Fibroblast of lung (primary cell): ENCODE measurements around the gene SPINK4. TPM values are rescaled to one million over a fixed set of nuclear protein-coding genes. Genes with fewer than 3 reads are reported as not detected.

Source experiments
- DNase-seq, 2 donors: peaks; one replicate each; pipeline versions ENCODE4 v3.0.0 to v3.0.0-alpha.2; 2010; ENCODE audit warnings: low read depth in 2 of 2
- H2AFZ ChIP-seq: 2 replicates; pipeline ENCODE4 v1.5.1; 2012; ENCODE audit warnings: low read length, control low read depth, inconsistent platforms
- H3K27ac ChIP-seq: 2 replicates; pipeline ENCODE4 v1.5.1; 2011; ENCODE audit warnings: low read length, control low read depth; ENCODE audit not compliant: insufficient read depth
- H3K27me3 ChIP-seq: 2 replicates; pipeline ENCODE4 v1.5.1; 2011; ENCODE audit warnings: mild to moderate bottlenecking, low read length; ENCODE audit not compliant: control insufficient read depth, insufficient read depth
- H3K36me3 ChIP-seq: 2 replicates; pipeline ENCODE4 v1.5.1; 2011; ENCODE audit warnings: low read length; ENCODE audit not compliant: control insufficient read depth, insufficient read depth
- H3K4me1 ChIP-seq: 2 replicates; pipeline ENCODE4 v1.5.1; 2011; ENCODE audit warnings: low read length; ENCODE audit not compliant: control insufficient read depth, insufficient read depth; ENCODE audit errors: extremely low read depth
- H3K4me2 ChIP-seq: 2 replicates; pipeline ENCODE4 v1.5.1; 2011; ENCODE audit warnings: low read length, control low read depth; ENCODE audit not compliant: insufficient read depth; ENCODE audit errors: extremely low read depth
- H3K4me3 ChIP-seq, 4 experiments: fragments of 200-600 bp in 1 of 4; sonication (generic) in 1 of 4; replicated peaks in 1 of 4; 2 replicates each; pipeline ENCODE4 v1.5.1; 2011 to 2016; ENCODE audit warnings: low read length in 4 of 4, low read depth in 3 of 4, mild to moderate bottlenecking in 3 of 4, control low read depth in 2 of 4, inconsistent platforms in 1 of 4, mixed read lengths in 1 of 4; ENCODE audit not compliant: insufficient read depth in 1 of 4; ENCODE audit errors: control extremely low read depth in 1 of 4
- H3K79me2 ChIP-seq: 2 replicates; pipeline ENCODE4 v1.5.1; 2012; ENCODE audit warnings: mild to moderate bottlenecking, low read length, inconsistent platforms; ENCODE audit not compliant: control insufficient read depth, insufficient read depth
- H3K9ac ChIP-seq: 2 replicates; pipeline ENCODE4 v1.5.1; 2011; ENCODE audit warnings: mild to moderate bottlenecking, low read length, control low read depth; ENCODE audit not compliant: insufficient read depth
- H3K9me3 ChIP-seq: 2 replicates; pipeline ENCODE4 v1.5.1; 2012; ENCODE audit warnings: low read depth, low read length; ENCODE audit not compliant: control insufficient read depth, insufficient read depth
- H4K20me1 ChIP-seq: 2 replicates; pipeline ENCODE4 v1.5.1; 2011; ENCODE audit warnings: low read length; ENCODE audit not compliant: control insufficient read depth, insufficient read depth; ENCODE audit errors: extremely low read depth
- EZH2 ChIP-seq: IDR thresholded peaks from 2 replicates; pipeline ENCODE4 v1.5.1; 2012; ENCODE audit warnings: low read length, control low read depth, mild to moderate bottlenecking; ENCODE audit errors: missing control alignments
- polyA plus RNA-seq, 2 donors: library from polyadenylated mRNA; depleted of rRNA in 1 of 2; stranded (reverse) in 1 of 2; unstranded in 1 of 2; fragments of >200 nt; gene quantifications; 2 replicates each; pipeline ENCODE4 v1.2.1, GENCODE V29; 2011 to 2012; ENCODE audit warnings: missing spikeins in 1 of 2
- total RNA-seq: library from RNA; depleted of rRNA; stranded (reverse); fragments of >200 nt; gene quantifications from 2 replicates; pipeline ENCODE4 v1.2.1, GENCODE V29; 2014
- TF ChIP-seq, protein P1 (sequence below), 2 donors: IDR thresholded peaks in 1 of 2; conservative IDR thresholded peaks in 1 of 2; 1 replicate in 1 of 2; 2 replicates in 1 of 2; pipeline ENCODE4 v1.5.1; 2011 to 2012; ENCODE audit warnings: low read length in 2 of 2, control low read depth in 1 of 2, inconsistent platforms in 1 of 2, low read depth in 1 of 2, mild to moderate bottlenecking in 1 of 2

SPINK4 gene
- total and polyA plus RNA-seq, 2 donors (not counting 1 experiment from before 2014, with no cell fraction given) = not detected

GRCh38 chr9:33291901-33292300 is 51.9 kb downstream of the SPINK4 start:
- Histone ChIP-seq H4K20me1 (no peaks in the 10 kb centered on the region), H3K36me3 (peaks cover 5% of the 10 kb centered on the region), H3K4me2 (no peak overlapping the region), H3K9ac (no peak overlapping the region), H2AFZ (no peak overlapping the region), H3K27ac (peak overlapping the region; percentile 100), H3K4me3 (peak overlapping the region in 1 of 4 experiments; percentile 18), H3K4me1 (peaks cover 3% of the 10 kb centered on the region), H3K9me3 (no peaks in the 10 kb centered on the region), H3K27me3 (no peaks in the 10 kb centered on the region), H3K79me2 (peaks cover 50% of the 10 kb centered on the region)
- TF ChIP-seq, protein P1, sequence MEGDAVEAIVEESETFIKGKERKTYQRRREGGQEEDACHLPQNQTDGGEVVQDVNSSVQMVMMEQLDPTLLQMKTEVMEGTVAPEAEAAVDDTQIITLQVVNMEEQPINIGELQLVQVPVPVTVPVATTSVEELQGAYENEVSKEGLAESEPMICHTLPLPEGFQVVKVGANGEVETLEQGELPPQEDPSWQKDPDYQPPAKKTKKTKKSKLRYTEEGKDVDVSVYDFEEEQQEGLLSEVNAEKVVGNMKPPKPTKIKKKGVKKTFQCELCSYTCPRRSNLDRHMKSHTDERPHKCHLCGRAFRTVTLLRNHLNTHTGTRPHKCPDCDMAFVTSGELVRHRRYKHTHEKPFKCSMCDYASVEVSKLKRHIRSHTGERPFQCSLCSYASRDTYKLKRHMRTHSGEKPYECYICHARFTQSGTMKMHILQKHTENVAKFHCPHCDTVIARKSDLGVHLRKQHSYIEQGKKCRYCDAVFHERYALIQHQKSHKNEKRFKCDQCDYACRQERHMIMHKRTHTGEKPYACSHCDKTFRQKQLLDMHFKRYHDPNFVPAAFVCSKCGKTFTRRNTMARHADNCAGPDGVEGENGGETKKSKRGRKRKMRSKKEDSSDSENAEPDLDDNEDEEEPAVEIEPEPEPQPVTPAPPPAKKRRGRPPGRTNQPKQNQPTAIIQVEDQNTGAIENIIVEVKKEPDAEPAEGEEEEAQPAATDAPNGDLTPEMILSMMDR (conservative IDR thresholded peaks at IDR 0.05 in 1 of 2, IDR thresholded peaks at IDR 0.05 in 1 of 2; ENCODE audit: low read depth in 1 of 2, low read length in 2 of 2) = no peak
- TF ChIP-seq EZH2 = no peak
- DNase-seq = no peak

GRCh38 chr9:33293782-33294181 is 53.8 kb downstream of the SPINK4 start:
- Histone ChIP-seq H3K27me3 (no peaks in the 10 kb centered on the region), H3K79me2 (peaks cover 64% of the 10 kb centered on the region), H3K27ac (no peak overlapping the region), H3K9ac (no peak overlapping the region), H3K4me3 (no peak overlapping the region), H2AFZ (no peak overlapping the region), H3K4me2 (no peak overlapping the region), H3K36me3 (peaks cover 12% of the 10 kb centered on the region), H3K9me3 (no peaks in the 10 kb centered on the region), H4K20me1 (no peaks in the 10 kb centered on the region), H3K4me1 (peaks cover 4% of the 10 kb centered on the region)
- TF ChIP-seq EZH2 = no peak
- TF ChIP-seq, protein P1 (conservative IDR thresholded peaks at IDR 0.05 in 1 of 2, IDR thresholded peaks at IDR 0.05 in 1 of 2; ENCODE audit: low read depth in 1 of 2, low read length in 2 of 2) = no peak
- DNase-seq = no peak

- H3K9ac ChIP-seq = no peak overlapping the region
- peaks cover 73% of the 10 kb centered on the region for H3K79me2 ChIP-seq
- no peak overlapping the region for H3K4me2 ChIP-seq
- no peaks in the 10 kb centered on the region for H3K27me3 ChIP-seq
- no peaks in the 10 kb centered on the region for H3K9me3 ChIP-seq
- H3K4me1 ChIP-seq = peaks cover 2% of the 10 kb centered on the region
- TF ChIP-seq, protein P1 (conservative IDR thresholded peaks at IDR 0.05 in 1 of 2, IDR thresholded peaks at IDR 0.05 in 1 of 2; ENCODE audit: low read depth in 1 of 2, low read length in 2 of 2) = no peak
- TF ChIP-seq EZH2 = no peak
- H3K27ac ChIP-seq = no peak overlapping the region
- no peaks in the 10 kb centered on the region for H4K20me1 ChIP-seq
- no peak overlapping the region for H3K4me3 ChIP-seq
- H3K36me3 ChIP-seq = peaks cover 14% of the 10 kb centered on the region
- DNase-seq = no peak
- H2AFZ ChIP-seq = no peak overlapping the region
These were observed 54.9 kb downstream of the SPINK4 start for GRCh38 chr9:33294670-33295432.
